HG02970 (cell line): ENCODE measurements around the gene IRF5.

Source experiments
- ATAC-seq: cut with Tn5 transposase; IDR thresholded peaks from one replicate; pipeline ENCODE4 v1.9.1; 2021; ENCODE audit warnings: mild to moderate bottlenecking, moderate library complexity, moderate number of reproducible peaks; ENCODE audit not compliant: unreplicated experiment, low FRiP score

The IRF5 gene

DNA sequence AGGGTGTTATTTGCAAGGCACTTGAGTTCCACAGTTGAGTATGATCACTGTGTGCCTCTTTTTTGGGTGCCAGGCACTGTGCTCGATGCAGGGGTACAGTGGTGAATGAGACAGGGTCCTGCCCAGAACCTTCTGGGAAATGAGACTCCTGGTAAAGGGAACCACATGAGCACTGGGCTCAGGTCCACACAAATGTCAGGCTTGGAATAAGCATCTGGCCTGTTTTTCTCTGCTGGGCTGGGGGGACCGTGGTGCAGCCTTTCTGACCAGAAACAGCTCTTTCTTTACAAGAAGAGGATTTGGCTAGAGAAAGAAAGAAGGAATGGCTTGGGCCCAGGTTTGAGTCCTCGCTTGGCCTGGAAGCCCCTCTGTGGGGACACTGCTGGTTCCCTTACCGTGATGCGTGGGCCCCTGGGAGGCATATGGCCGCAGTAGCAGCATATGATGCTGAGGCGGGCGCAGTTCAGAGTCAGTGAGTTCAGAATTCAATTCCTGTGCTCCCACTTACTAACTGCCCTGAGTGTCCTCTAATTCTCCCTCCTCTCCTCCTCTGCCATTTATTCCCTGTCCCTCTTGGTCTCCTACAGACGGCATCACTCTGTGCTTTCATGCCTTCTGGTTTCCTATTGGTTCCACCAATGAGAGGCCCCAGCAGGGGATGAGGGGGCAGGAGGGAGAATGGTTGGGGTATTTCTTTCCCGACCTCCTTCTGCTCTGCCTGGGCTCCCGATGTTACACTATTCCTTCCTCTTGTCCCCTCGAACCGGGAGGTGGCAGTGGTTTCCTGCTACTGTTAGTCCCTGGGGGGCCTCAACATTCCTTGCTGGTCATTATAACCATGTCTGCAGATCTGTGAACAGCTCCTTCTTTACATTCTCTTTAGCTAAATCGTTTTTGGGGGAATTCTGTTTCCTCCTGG lies 17.6 kb upstream of the IRF5 start:
- no peak for ATAC-seq

DNA sequence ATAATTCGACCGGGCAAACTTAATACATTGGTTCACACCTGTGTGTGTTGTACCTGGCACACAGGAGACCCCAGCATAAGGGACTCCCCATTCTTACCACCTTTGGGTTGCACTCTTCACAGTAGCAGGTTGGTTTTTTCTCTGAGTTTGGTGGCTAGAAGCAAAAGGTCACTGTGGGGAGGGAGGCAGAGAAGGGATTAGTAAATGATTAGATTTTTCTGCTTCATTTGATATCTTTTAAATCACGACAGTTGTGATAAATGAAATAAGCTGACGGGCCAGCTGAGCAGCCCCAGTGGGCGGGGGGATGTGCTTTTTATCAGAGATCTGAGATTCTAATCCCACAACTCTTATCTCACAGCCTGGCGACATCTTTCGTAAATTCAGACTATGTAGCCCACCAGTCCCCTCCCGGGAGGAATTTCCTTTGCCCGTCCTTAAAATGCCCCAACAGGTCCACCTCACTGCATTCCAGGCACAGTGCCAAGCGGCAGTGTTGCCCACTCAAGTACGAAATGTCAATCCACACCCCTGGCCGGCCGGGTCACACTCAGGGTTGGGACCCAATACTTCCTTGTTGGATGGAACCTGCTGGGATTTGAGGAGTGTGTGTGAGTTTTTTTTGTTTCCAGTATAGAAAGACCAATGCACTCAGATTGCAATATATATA lies 16.7 kb upstream of the IRF5 start:
- ATAC-seq, result no peak

DNA sequence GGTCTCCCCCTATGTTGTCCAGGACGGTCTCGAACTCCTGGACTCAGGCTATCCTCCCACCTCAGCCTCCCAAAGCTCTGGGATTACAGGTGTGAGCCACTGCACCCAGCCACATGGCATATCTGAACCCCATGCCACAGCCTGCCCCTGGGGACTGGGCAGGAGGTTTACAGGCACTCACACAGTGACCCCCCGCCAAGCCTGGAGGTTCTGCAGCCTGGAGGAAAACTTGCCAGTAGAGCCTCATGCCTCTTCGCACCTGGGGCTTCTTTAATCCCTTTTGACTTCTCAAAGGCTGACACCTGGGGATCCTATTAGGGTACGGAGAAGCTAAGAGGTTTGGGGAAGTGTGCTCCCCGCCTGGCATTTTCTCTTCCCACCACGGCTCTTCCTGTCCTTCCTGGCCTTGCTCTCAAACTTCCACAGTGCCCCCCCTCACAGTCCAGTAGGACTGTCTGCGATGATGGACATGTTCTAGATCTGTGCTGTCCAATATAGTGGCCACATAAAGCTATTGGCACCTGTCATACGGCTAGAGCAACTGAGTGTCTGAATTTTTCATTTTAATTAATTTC lies 15.8 kb upstream of the IRF5 start:
- no peak for ATAC-seq

DNA sequence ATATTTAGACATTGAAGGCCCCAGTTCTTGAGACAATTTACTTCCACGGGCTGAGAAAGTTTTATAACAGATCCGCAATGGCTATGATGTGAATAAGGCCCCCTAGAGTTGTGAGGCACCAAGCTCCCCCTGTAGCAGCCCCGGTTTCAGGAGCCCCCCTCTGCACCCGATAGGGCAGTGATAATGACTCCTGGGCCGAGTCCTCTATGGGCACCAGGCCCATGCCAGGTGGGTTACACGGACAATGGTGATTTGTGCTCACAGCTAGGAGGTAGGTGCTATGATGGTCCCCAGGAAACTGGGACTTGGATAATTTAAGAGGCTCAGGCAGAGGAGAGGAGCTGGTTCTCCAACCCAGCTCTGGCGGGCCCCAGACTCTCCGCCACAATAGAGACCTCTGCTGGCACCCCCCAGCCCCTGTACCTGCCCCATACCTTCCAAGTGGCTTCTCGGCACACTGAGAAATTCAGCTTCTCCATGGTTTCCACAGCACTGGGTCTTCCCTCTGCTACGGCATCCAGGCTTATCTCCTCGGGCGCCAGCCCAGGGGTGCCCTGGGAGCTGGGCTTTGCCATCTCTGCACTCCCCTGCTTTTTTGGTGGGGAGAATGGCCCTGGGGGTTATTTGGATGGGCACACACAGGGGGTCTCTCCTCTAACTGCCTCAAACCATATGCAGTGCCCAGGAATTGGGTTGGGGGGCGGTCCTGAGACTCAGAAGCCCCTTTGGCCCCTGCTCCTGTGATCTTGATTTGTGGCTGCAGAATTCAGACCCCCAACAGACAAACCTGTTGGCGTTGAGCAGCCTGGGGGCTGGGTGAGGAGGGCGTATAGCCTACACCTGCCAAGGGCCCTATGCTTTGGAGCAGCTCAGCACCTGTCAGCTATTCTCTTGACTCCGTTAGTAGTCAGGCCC lies 15.0 kb upstream of the IRF5 start:
- no peak for ATAC-seq

DNA sequence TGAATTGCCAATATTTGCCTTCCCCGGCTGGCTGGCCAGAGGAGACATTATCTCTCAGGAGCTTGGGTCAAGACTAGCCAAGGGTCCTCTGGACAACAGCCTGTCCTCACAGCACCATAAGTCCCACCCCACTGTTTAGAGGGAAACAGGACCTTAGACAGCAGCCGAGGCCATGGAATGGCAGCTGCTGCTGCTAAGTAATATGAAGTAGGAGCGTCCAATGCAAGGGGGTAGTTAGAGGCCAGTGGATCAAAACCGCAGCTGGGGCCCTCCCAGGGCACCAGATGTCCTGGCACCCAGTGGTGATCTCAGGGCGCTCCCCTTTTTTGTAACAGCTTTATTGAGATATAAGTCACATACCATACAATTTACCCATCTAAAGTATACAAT lies 14.3 kb upstream of the IRF5 start:
- ATAC-seq, result no peak

DNA sequence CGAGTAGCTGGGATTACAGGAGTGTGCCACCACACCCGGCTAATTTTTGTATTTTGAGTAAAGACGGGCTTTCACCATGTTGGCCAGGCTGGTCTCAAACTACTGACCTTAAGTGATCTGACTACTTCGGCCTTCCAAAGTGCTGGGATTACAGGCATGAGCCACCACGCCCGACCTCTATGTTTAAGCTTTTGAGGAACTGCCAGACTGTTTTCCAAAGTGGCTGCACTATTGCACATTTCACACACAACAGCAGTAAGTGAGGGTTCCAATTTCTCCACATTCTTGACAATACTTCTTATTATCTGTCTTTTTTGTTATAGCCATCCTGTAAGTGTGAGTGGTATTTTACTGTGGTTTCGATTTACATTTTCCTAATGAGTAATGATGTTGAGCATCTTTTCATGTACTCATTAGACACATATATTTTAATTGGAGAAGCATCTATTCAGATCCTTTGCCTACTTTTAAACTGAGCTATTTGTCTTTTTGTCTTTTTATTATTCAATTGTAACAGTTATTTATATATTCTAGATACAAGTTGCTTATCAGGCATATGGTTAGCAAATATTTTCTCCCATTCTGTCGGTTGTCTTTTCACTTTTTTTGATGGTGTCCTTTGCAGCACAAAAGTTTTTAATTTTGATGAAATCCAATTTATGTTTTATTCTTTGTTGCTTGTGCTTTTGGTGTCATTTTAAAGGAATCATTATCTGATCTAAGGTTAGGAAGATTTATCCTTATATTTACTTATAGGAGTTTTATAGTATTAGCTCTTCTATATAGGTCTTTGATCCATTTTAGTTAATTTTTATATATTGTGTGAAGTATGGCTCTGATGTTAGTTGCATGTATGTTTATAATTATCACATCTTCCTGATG lies 12.8 kb upstream of the IRF5 start:
- no peak for ATAC-seq

DNA sequence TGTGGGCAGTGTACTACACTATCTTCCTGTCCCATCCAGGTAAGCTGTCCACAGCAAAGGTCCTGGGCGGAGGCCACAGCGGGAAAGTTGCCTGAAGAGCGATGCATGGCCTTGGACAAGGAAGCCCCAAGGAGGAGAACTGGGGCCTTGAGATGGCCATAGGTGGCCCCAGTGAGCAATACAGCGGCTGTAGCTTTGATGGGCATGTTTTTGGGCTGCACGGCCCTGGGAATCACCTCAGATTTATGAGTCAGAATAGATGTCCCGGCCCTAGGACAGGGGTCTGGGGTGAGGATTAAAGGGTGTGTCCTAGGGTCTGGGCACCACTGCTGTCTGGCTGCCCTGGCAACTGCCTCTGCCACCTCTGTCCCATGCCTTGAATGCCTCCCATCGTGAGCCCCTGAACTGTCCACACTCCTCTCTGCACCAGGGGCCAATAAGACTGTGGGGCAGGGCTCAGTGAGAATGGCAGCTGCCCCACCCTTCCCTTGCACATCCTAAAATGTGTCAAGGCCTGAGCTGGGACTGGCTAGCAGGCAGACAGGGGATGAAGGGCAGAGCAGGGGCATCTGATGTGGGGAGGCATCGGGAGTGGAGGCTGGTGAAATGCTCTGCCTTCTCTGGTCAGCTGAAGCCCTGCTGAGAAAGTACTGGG lies 9.4 kb upstream of the IRF5 start:
- no peak for ATAC-seq

DNA sequence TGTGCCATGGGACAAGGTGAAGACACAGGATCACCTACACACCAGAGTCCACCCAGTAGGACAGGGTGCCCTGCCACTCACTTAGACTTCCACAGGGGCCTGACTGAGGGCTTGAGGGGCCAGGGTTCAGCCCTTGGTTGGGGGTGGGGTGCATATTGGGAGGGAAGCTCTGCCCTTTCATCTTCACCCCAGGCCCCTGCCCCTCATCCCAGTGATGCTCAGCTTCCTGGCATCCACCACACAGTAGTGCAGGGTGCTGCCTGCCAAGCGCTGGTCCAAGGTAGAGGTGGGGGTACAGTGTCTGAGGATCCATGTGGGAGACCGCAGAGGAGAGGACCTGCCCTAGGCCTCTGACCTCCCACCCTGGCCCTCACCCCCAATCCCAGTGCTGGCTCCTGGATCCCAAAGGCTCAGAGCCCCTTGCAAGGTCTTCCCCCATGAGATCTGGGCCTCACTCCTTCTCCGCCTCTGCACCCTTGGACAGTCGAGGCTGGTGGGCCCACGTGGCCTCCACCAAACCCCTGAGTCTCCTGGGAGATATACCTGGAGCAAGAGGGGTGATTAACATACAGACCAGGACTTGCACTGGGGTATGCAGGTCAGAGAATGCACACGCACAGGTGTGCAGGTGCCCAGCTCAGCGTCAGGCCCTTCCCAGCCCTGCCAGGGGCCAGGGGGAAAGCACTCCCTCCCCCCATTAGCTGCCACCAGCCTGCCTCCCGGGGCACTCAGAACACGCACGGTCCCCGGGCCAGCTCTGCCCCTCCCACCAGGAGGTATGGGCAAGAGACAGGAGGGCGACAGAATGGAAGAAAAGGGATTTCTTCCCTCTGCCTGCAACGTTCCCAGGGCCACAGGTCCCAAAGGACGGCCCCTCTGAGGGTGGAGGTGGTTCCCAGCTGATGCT lies 8.6 kb upstream of the IRF5 start:
- no peak for ATAC-seq

DNA sequence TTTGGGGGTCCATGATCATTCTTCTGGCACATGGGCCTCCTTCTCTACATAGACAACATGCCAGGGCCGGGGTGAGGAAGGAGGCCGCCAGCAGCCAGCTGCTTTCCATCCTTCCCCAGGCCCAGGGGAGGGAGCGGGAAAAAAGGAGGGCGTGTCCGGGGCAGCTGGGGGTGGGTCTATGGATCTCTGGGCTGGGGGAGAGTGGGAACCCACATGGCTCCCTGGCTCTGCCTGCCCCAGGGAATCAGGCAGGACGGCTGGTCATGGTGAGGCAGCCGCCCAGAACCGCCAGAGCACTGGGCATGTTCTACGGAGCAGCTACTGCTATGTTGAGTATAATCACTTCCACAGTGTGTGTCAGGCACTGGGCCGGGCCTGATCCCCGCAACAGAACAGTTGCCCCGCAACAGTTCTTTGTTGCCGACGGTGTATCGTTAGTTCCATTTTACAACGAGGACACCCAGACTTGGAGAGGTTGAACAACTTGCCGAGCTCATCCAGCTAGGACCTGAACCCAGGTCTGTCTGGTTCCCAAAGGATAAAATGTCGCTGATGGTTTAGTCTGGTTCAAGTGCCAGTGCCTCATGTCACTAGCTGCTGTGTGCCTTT lies 6.4 kb upstream of the IRF5 start:
- ATAC-seq, result no peak

DNA sequence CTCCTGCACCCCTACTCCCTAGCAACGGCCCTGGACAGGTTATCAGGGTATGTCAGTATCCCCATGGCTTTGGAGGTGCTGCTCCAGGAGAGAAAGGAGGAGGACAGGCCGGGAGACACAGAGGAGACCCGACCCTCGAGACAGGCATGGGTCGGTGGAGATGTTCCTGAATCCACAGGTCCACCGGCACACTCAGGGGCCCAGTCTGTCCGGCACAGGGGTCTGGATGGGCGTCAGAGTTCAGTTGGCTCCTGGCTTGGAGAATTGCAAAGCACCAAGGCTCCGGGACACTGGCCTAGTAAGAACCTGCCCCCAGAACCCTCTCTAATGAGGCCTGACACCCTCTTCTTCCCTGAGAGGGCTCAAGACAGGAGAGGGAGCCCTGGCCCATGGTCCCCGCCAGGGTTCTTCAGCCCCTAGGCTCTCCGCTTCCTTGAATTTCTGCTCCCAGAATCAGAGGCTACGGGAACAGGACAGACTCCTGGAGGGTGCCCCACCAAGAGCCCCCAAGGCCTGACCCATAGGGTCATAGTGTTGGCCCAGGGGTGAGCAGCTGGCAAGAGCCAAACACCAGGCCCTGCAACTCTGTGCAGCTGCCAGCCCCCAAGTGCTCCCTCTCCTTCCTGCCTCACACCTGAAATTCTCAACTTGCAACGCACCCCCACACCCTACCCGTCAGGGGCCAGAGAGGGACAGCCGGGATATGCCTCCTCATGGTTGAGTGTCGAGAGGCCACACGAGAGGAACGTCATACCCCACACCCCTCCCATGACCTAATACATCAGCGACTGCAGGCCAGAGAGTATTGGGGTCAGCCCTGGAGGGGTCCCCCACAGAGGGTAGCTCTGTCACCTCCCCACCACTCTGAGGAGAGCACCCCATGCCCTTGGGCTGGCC lies 5.5 kb upstream of the IRF5 start:
- no peak for ATAC-seq

DNA sequence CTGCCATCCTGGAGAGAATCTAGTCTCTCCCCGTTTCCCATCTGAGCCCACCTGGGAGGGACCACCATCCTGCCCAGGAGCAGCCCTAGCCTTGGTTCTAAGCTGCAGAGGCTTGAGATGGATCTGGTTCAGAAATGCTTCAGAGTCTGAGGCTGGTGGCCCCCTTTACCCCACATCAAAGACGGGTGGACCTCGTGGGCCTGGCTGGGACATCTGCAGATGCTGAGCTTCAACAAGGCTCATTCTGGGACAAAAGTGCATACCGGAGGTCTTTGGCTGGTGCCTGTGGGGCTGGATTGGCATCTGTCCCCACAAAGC lies 4.9 kb upstream of the IRF5 start:
- no peak for ATAC-seq

DNA sequence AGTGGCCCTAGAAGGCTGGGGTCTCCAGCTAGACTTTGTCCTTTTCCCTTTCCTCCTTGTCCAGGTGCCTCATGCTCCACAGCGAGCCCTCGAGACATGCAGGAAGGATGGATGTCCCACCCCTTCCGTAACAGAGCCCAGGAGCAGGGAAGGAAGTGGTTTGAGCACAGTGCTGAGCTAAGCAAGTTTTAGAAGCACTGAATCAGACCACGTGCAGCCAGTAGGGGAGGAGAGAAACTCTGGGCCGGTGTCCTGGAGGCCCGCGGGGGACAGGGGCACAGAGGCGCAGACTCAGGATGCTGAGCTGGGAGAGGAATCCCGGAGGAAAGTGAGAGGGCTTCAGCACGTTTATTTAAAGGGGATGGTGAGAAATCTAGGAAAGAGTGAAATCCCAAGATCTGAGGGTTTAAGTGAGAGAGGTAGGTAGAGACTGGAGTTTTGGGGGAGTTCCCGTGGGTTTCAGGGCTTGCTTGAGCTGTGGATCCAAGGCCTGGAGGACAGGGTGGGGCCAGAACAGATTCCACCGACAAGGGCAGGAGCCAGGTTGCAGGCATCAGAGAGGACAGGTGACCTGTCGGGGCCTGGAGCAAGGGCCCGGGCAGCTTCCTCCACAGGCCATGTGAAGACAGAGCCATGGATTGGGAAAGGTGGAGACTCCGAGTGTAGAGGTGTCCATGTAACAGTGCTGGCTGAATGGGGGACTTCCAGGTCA lies 4.4 kb upstream of the IRF5 start:
- no peak for ATAC-seq

DNA sequence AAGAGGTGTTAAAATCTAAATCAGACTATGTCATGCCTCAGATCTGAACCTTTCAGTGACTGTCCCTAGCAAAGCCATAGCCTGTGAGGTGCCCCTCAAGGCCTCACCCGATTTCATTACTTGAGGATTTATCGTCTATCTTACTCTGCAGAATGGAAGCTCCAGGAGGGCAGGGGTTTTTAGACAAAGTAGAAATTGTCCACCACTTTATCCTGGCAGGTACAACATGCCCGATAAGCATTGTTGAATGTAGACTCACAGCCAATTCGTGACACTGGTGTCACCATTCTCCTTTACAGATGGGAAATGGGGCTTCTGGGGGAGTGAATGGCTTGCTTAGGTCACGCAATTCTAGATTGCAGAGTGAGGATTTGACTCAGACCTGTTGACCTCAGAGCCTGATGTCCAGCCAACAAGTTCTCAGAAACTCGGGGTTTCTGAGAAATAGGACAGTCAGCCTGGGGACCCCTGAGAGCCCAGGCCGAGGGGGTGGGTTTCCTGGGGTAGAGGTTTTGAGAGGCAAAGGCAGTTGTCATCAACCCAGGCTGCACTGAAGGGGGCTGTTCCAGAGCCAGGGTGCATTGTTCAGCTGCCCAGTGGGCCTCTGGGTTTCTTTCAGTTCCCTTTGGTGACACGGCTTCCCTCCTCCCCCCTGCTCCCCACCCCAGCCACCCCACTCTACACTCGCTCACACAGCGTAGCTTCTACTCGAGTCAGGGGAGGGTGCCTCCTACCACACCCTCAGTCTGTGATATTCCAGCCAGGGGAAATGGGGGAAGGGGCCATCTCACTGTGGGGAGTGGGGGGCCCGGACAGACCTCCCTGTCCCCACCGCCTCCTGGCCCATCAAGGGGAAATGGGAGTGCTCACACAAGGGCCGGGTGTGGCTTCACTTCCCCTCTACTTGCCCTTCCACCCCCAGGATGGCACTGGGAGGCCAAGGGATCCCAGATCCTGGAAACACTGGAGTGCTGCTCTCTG lies 3.1 kb upstream of the IRF5 start:
- ATAC-seq, result no peak

DNA sequence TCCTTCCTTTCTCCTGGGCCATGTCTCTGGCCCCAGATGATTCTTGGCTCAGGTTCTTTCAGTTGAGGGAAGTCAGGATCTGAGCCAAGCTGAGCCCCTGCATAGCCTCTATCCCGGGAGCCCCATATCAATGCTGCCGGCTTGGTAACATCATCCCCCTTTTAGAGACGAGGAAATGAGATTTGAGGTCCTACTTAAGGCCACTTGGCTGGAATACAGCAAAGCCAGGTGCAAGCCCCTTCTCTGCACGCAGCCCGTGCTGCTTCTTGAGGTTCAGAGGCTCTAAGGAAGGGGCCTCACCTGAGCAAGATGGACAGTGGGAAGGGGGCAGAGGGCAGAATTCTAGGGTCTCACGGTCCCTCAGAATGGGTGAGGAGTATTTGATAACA lies 2.4 kb upstream of the IRF5 start:
- no peak for ATAC-seq

DNA sequence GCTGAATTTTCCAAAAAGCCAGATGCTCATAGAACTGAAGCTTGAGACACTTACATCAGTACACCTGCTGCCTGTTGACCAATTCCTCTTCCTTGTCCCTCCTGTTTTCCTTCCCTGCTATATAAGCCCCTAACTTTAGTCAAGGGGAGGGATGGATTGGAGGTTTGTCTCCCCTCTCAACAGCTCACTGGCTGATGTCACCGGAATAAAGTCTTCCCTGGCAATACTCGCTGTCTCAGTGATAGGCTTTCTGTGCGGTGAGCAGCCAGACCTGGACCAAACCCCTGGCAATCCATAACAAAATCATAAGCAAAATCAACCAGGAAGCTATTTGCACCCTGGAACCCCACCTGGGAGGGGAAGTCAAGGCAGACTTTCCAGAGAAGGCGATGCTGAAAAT lies 929 bp upstream of the IRF5 start:
- ATAC-seq, result no peak
